Endodermal cell (in vitro differentiated cells): ENCODE measurements around the gene ALDH1L1. TPM values are rescaled to one million over a fixed set of nuclear protein-coding genes. Genes with fewer than 3 reads are reported as not detected.
A peak's percentile ranks its signal among the peaks of the same experiment; 100 is the strongest.

Source experiments
- DNase-seq: peaks from one replicate; pipeline ENCODE4 v3.0.0-alpha.2; 2017
- H3K27ac ChIP-seq: 2 replicates; pipeline ENCODE4 v1.5.1; 2013; ENCODE audit warnings: mild to moderate bottlenecking, low read depth, low read length, moderate library complexity
- H3K27me3 ChIP-seq: 2 replicates; pipeline ENCODE4 v1.6.1; 2013; ENCODE audit warnings: mild to moderate bottlenecking, low read length, moderate library complexity; ENCODE audit not compliant: insufficient read depth, control insufficient read depth, poor library complexity, severe bottlenecking
- H3K36me3 ChIP-seq: 2 replicates; pipeline ENCODE4 v1.7.0; 2013; ENCODE audit warnings: mild to moderate bottlenecking, low read length, moderate library complexity; ENCODE audit not compliant: control insufficient read depth, insufficient read depth
- H3K4me1 ChIP-seq: one replicate; pipeline ENCODE4 v1.7.0; 2013; ENCODE audit warnings: low read length; ENCODE audit not compliant: control insufficient read depth, insufficient read depth
- H3K4me3 ChIP-seq: 2 replicates; pipeline ENCODE4 v1.5.1; 2013; ENCODE audit warnings: mild to moderate bottlenecking, low read length, moderate library complexity
- H3K9ac ChIP-seq: 2 replicates; pipeline ENCODE4 v1.6.1; 2013; ENCODE audit warnings: mild to moderate bottlenecking, low read length, moderate library complexity; ENCODE audit not compliant: poor library complexity, severe bottlenecking; ENCODE audit errors: extremely low read depth
- H3K9me3 ChIP-seq: 2 replicates; pipeline ENCODE4 v1.6.1; 2013; ENCODE audit warnings: mild to moderate bottlenecking, low read length, moderate library complexity; ENCODE audit not compliant: control insufficient read depth
- H3K27ac Mint-ChIP-seq: 2 replicates; pipeline ENCODE4 v1.8.0; 2020; ENCODE audit warnings: mixed read lengths
- H3K27me3 Mint-ChIP-seq: 2 replicates; pipeline ENCODE4 v1.8.0; 2021; ENCODE audit warnings: mild to moderate bottlenecking, mixed read lengths; ENCODE audit not compliant: insufficient read depth
- H3K36me3 Mint-ChIP-seq: 2 replicates; pipeline ENCODE4 v1.8.0; 2020; ENCODE audit warnings: low read depth, mixed read lengths
- H3K4me1 Mint-ChIP-seq: 2 replicates; pipeline ENCODE4 v1.8.0; 2020; ENCODE audit warnings: mixed read lengths
- H3K4me3 Mint-ChIP-seq: 2 replicates; pipeline ENCODE4 v1.8.0; 2020; ENCODE audit warnings: mild to moderate bottlenecking, moderate library complexity, mixed read lengths
- H3K9me3 Mint-ChIP-seq: 2 replicates; pipeline ENCODE4 v1.8.0; 2020; ENCODE audit warnings: mild to moderate bottlenecking, mixed read lengths
- CTCF ChIP-seq: fragments of 200-600 bp; sonication (generic); conservative IDR thresholded peaks from 2 replicates; pipeline ENCODE4 v1.5.0; 2021; ENCODE audit warnings: antibody characterized with exemption, mild to moderate bottlenecking
- WGBS, 2 experiments: methylation state at CpG; one replicate each; pipeline versions ENCODE4 v1.1.5 to v1.1.7; 2013; ENCODE audit warnings: missing lambda C conversion rate in 2 of 2, mixed read lengths in 1 of 2; ENCODE audit not compliant: insufficient coverage in 1 of 2, insufficient read length in 1 of 2; 5-methylcytosine and 5-hydroxymethylcytosine counted together
- total RNA-seq, 2 donors: library from RNA; stranded (reverse); fragmentation: NEBNext Ultra II Directional in 1 of 2; extraction: Animal tissue kit (Norgen Biotek cat#: 25700) in 1 of 2; gene quantifications; 2 replicates in 1 of 2; 3 replicates in 1 of 2; pipeline ENCODE4 v1.2.1, GENCODE V29; 2021

Gene ALDH1L1
- total RNA-seq, 2 donors from 2014 or later, result 1.0 to 1.6 TPM

- Mint-ChIP-seq H3K4me3 (no peak overlapping the region), H3K36me3 (peaks cover 6% of the 10 kb centered on the region), H3K4me1 (no peaks in the 10 kb centered on the region), H3K27ac (no peak overlapping the region), H3K27me3 (no peaks in the 10 kb centered on the region), H3K9me3 (peaks cover 48% of the 10 kb centered on the region)
- Histone ChIP-seq H3K4me1 (no peaks in the 10 kb centered on the region), H3K27ac (no peak overlapping the region), H3K27me3 (no peaks in the 10 kb centered on the region), H3K9ac (no peak overlapping the region), H3K36me3 (no peaks in the 10 kb centered on the region), H3K9me3 (peaks cover 55% of the 10 kb centered on the region), H3K4me3 (no peak overlapping the region)
- WGBS, 2 experiments, result 68 to 86% methylated on average over 4 to 7 of the region's 7 CpGs
- TF ChIP-seq CTCF, result peak; percentile 77
- DNase-seq, result peak; percentile 90
Observed at GRCh38 chr3:126197854-126198584, 17.6 kb upstream of the ALDH1L1 start.

- TF ChIP-seq CTCF, result no peak
- Histone ChIP-seq H3K9ac (no peak overlapping the region), H3K9me3 (peaks cover 62% of the 10 kb centered on the region), H3K27ac (no peak overlapping the region), H3K4me1 (no peaks in the 10 kb centered on the region), H3K27me3 (no peaks in the 10 kb centered on the region), H3K4me3 (no peak overlapping the region), H3K36me3 (no peaks in the 10 kb centered on the region)
- Mint-ChIP-seq H3K4me3 (no peak overlapping the region), H3K9me3 (peaks cover 55% of the 10 kb centered on the region), H3K27me3 (no peaks in the 10 kb centered on the region), H3K27ac (no peak overlapping the region), H3K4me1 (no peaks in the 10 kb centered on the region), H3K36me3 (peaks cover 6% of the 10 kb centered on the region)
- WGBS, 2 experiments, result 90 to 96% methylated on average over 4 of the region's 4 CpGs
- DNase-seq, result no peak
Observed at GRCh38 chr3:126197343-126197742, 17.0 kb upstream of the ALDH1L1 start.

DNA sequence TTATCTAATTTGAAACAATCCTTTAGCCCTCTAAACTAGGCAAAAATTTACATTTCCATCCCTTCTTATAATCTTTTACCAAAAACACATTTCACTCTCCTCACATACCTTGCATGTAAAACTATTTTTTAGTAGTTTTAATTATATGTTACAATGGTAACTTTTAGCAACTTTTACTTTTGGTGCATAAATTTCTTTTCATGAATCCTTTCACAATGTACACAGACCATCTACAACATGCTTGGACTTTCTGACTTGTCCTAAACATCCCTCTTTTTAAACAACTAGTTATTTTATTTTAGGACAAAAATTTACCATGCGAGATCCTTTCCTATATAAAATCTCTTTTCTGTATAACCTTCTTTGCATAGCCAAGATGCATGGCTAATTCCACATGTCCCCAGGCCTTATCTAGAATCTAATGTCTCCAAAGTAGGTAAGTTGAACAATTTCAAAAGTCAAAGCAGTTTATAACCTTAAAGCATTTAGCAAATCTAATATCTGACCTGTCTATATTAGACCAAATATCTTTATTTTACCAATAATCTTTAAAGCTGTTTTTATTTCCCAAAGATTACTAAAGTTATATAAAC, 14.4 kb upstream of the ALDH1L1 start:
- TF ChIP-seq CTCF, result no peak
- no peak overlapping the region for H3K4me3 Mint-ChIP-seq

More for the DNA sequence above, 14.4 kb upstream of the ALDH1L1 start:
- H3K36me3 Mint-ChIP-seq, result peaks cover 6% of the 10 kb centered on the region
- no peak for DNase-seq
- no peak overlapping the region for H3K4me3 ChIP-seq
- H3K4me1 Mint-ChIP-seq, result no peaks in the 10 kb centered on the region
- H3K36me3 ChIP-seq, result no peaks in the 10 kb centered on the region
- no peak overlapping the region for H3K27ac ChIP-seq
- H3K9ac ChIP-seq, result no peak overlapping the region
- no peak overlapping the region for H3K27ac Mint-ChIP-seq
- H3K27me3 Mint-ChIP-seq, result peaks cover 7% of the 10 kb centered on the region
- WGBS, 2 experiments, result 68 to 90% methylated on average over 1 of the region's 1 CpG
- H3K9me3 ChIP-seq, result peaks cover 74% of the 10 kb centered on the region
- H3K9me3 Mint-ChIP-seq, result peaks cover 69% of the 10 kb centered on the region
- H3K4me1 ChIP-seq, result no peaks in the 10 kb centered on the region
- no peaks in the 10 kb centered on the region for H3K27me3 ChIP-seq
